Calu3 (cell line): ENCODE data around the gene ARL14EPL. TPM values are rescaled to one million over a fixed set of nuclear protein-coding genes. Genes with fewer than 3 reads are reported as not detected.

ENCODE experiments used
- BruUV-seq: library from RNA; stranded (reverse); fragments of 400-500 nt; replicated peaks from 2 replicates; lab custom pipeline; 2021; lab: Mats Ljungman, UMichigan
- CTCF ChIA-PET: fragments of 300-600 bp; sonication (Branson Sonifier 250); formaldehyde crosslinking; loops from one replicate; lab custom pipeline; 2022; ENCODE audit warnings: antibody characterized with exemption; lab: Charles Lee
- DNase-seq: peaks from one replicate; pipeline ENCODE4 v3.0.0; 2022
- H3K27ac Mint-ChIP-seq: one replicate; pipeline ENCODE4 v1.8.0; 2022; ENCODE audit warnings: mixed read lengths; ENCODE audit not compliant: unreplicated experiment
- H3K27me3 Mint-ChIP-seq: one replicate; pipeline ENCODE4 v1.8.0; 2022; ENCODE audit warnings: mixed read lengths; ENCODE audit not compliant: unreplicated experiment
- H3K36me3 Mint-ChIP-seq: one replicate; pipeline ENCODE4 v1.8.0; 2022; ENCODE audit warnings: mild to moderate bottlenecking, moderate library complexity, mixed read lengths; ENCODE audit not compliant: insufficient read depth, unreplicated experiment
- H3K4me1 Mint-ChIP-seq: one replicate; pipeline ENCODE4 v1.8.0; 2022; ENCODE audit warnings: mild to moderate bottlenecking, low read depth, mixed read lengths; ENCODE audit not compliant: unreplicated experiment
- H3K4me3 Mint-ChIP-seq: one replicate; pipeline ENCODE4 v1.8.0; 2022; ENCODE audit warnings: mild to moderate bottlenecking, low read depth, moderate library complexity, mixed read lengths; ENCODE audit not compliant: unreplicated experiment
- H3K9me3 Mint-ChIP-seq: one replicate; pipeline ENCODE4 v1.8.0; 2022; ENCODE audit warnings: low read depth, mixed read lengths; ENCODE audit not compliant: unreplicated experiment
- intact Hi-C: fragments of 100-400 bp; cut with micrococcal nuclease; formaldehyde crosslinking; loops from one replicate; pipeline ENCODE4 v1.10.0; 2022; ENCODE audit not compliant: unreplicated experiment
- total RNA-seq: library from RNA; stranded (reverse); gene quantifications from 2 replicates; pipeline ENCODE4 v1.2.3, GENCODE V29; 2022
- TF ChIP-seq, protein P1 (sequence below): fragments of 200-600 bp; IDR thresholded peaks from one replicate; pipeline ENCODE4 v1.8.0; 2022; ENCODE audit warnings: antibody characterized with exemption; ENCODE audit not compliant: unreplicated experiment

The ARL14EPL gene
- total RNA-seq, 1 experiment from 2014 or later, result 0.66 TPM

DNA sequence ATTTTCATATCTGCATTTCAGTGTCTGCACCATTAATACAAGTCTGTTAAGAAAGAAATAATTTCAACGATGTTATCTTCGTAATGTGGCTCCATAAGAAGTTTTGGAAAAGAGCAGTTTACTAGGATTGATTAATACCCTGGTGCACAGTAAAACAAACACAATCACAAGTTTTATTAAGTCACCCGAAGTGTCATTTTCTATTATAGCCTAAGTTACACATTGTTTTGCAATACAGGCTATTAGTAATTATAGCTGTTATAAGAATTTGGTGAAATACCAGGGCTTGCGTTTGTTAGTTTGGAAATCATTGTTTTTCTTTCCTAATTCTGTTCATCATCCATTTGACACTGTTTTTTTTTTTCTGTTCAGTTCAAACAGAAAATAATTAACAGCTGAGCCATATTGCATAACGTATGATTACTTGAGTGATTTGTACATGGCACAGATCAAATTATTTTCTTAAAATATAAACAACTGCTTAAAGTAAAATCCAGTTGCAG, 39.4 kb upstream of the ARL14EPL start:
- TF ChIP-seq, protein P1, sequence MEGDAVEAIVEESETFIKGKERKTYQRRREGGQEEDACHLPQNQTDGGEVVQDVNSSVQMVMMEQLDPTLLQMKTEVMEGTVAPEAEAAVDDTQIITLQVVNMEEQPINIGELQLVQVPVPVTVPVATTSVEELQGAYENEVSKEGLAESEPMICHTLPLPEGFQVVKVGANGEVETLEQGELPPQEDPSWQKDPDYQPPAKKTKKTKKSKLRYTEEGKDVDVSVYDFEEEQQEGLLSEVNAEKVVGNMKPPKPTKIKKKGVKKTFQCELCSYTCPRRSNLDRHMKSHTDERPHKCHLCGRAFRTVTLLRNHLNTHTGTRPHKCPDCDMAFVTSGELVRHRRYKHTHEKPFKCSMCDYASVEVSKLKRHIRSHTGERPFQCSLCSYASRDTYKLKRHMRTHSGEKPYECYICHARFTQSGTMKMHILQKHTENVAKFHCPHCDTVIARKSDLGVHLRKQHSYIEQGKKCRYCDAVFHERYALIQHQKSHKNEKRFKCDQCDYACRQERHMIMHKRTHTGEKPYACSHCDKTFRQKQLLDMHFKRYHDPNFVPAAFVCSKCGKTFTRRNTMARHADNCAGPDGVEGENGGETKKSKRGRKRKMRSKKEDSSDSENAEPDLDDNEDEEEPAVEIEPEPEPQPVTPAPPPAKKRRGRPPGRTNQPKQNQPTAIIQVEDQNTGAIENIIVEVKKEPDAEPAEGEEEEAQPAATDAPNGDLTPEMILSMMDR, result no peak
- H3K4me1 Mint-ChIP-seq, result no peaks in the 10 kb centered on the region
- no peak for DNase-seq
- CTCF ChIA-PET, result no interaction called here
- no peaks in the 10 kb centered on the region for H3K27me3 Mint-ChIP-seq
- no peak overlapping the region for H3K27ac Mint-ChIP-seq
- intact Hi-C loops, result no loop called here
- H3K4me3 Mint-ChIP-seq, result no peak overlapping the region
- no peaks in the 10 kb centered on the region for H3K36me3 Mint-ChIP-seq
- BruUV-seq, result no TSS peak
- no peaks in the 10 kb centered on the region for H3K9me3 Mint-ChIP-seq

DNA sequence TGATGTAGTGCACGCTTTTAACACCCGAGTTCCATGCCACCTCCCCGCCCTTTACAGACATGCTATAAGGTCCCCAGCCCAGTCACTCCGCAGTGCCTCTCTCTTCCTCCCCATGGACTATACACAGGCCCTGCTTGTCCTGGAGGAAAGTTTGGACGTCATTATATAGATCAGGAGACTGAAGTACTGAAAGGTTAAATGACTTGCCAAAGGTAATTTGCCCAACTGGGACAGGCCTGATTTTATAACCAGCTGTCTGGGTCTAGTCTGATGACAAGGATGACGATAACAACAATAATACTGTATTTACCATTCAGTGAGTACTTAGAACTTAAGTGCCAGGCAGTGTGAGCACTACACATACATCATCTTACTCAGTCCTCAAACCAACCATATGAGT, 36.9 kb upstream of the ARL14EPL start:
- H3K36me3 Mint-ChIP-seq, result no peaks in the 10 kb centered on the region
- no TSS peak for BruUV-seq
- intact Hi-C loops, result no loop called here
- TF ChIP-seq, protein P1, result no peak
- no peaks in the 10 kb centered on the region for H3K9me3 Mint-ChIP-seq
- DNase-seq, result no peak
- H3K4me1 Mint-ChIP-seq, result no peaks in the 10 kb centered on the region
- H3K27me3 Mint-ChIP-seq, result no peaks in the 10 kb centered on the region
- no peak overlapping the region for H3K4me3 Mint-ChIP-seq
- CTCF ChIA-PET, result no interaction called here
- no peak overlapping the region for H3K27ac Mint-ChIP-seq

DNA sequence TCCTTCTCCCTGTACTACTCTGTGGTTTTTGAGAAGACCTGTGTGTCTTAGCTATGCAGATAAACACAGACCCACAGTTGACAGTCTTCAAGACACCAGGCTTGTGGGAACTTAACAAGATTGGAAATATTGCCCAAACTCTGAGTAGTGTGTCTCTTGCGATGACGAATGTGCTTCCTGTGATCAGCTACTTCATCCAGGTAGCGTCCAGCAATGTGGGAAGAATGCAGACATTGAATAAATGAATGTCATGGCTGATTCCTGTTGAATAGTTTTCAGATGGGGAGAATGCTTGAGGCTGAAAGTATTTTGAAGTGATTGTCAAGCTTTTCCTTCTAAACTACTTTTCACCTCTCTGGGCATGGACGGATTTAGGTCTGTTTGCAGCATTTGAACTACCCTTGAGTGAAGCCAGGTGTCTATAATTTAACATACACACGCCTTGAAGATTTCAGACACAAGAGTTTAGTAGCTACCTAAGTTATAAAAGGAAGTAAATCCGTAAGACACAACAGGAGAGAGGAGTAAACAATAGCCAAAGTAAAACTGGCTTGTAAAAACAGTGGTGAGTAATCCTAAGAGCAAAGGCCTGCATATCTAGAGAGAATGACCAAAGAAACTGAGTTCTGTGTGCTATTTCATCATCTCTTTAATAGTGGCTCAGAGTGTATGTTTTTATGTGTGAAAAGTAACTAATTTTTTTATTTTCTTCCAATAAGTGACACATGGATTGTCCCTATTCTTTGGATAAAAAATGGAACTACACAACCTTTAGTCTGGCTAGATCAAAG, 30.0 kb upstream of the ARL14EPL start:
- Mint-ChIP-seq H3K27me3 (no peaks in the 10 kb centered on the region), H3K36me3 (no peaks in the 10 kb centered on the region), H3K4me1 (peaks cover 7% of the 10 kb centered on the region), H3K9me3 (no peaks in the 10 kb centered on the region), H3K4me3 (no peak overlapping the region), H3K27ac (no peak overlapping the region)
- CTCF ChIA-PET, result no interaction called here
- DNase-seq, result no peak
- intact Hi-C loops, result no loop called here
- BruUV-seq, result no TSS peak
- TF ChIP-seq, protein P1, result no peak

DNA sequence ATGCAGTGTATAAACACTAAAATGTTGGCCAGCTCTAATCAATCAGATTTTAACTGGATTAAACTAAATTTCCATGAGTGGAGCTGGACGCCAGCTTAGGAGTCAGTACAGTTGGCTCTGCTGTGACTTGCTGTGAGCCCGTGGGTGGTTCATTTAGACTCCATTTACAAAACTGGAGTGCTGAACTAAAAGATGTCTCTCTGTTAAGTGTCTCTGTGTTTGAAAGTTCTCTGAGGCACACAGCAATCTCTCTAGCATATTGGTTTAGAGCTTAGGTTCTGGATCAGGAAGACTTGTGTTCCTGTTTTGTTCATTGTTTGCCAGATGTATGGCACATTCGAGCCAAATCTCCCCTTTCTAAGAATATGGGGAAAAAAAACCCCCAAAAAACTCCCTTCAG, 28.0 kb upstream of the ARL14EPL start:
- TF ChIP-seq, protein P1, result no peak
- intact Hi-C loops, result no loop called here
- Mint-ChIP-seq H3K9me3 (no peaks in the 10 kb centered on the region), H3K4me1 (peaks cover 7% of the 10 kb centered on the region), H3K27me3 (no peaks in the 10 kb centered on the region), H3K27ac (no peak overlapping the region), H3K4me3 (no peak overlapping the region), H3K36me3 (no peaks in the 10 kb centered on the region)
- BruUV-seq, result no TSS peak
- CTCF ChIA-PET, result no interaction called here
- DNase-seq, result no peak
